ENCODE measurements around the gene PIP4K2A.

The PIP4K2A gene

DNA sequence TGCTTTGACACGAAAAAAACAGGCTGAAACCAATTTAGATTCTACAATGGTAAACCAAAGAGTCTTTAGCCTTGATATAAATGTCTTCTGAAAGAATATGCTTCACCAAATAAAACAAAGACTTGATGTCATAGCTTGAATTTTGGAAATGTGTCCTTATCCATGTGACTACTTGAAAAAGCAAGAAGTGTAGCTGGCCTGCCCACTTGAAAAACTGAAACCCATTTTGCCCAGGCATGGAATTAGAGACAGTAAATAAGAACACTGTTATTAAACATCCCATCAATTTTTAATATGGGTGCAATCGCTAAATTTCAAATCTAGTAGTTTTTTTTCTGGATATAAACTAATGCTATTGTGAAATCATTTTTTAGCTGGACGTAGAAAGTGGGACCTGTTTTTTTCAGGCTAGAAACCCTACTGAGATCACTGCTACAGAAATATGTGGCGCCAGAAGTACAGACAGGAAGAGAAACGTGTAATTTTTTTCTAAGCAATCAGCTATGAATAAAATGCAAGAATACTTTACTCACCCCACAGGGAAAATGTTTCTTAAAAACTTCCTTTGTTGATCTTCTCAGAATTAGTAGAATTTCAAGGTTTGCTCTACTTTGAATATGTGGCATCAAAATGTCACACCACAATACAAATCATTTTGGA, 56.7 kb downstream of the PIP4K2A start:
- H3K36me3 ChIP-seq (ENCODE audit: control insufficient read depth, insufficient read depth, low read length), result no peaks in the 10 kb centered on the region
- H3K9me3 ChIP-seq (ENCODE audit: control insufficient read depth, low read length), result no peaks in the 10 kb centered on the region
- no peak overlapping the region for H3K4me3 ChIP-seq (ENCODE audit: low read length)
- no peaks in the 10 kb centered on the region for H3K27me3 ChIP-seq (ENCODE audit: control insufficient read depth, insufficient read depth, low read length)
- peaks cover 9% of the 10 kb centered on the region for H3K4me1 ChIP-seq (ENCODE audit: control insufficient read depth, insufficient read depth, low read length)
- no peak overlapping the region for H3K9ac ChIP-seq (ENCODE audit: low read length)

DNA sequence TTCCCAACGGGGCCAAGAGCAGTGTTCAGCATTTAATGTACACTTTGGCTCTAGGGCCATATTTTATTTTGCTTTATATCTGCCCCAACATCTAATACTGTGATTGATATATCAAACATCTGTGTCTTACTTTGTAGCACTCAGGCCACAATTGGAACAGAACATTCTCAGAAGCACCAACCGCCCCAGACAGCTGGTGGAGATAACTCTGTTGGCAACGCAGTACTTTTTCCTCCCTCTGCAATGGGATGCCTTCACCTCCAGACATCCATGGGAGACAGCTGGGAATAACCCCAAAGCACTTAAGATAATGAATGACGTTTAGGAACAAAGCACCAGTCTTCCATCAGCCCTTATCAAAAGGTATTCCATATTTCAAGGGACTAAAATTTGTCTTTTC, 57.4 kb downstream of the PIP4K2A start:
- no peaks in the 10 kb centered on the region for H3K9me3 ChIP-seq (ENCODE audit: control insufficient read depth, low read length)
- H3K4me1 ChIP-seq (ENCODE audit: control insufficient read depth, insufficient read depth, low read length), result peaks cover 9% of the 10 kb centered on the region
- no peaks in the 10 kb centered on the region for H3K36me3 ChIP-seq (ENCODE audit: control insufficient read depth, insufficient read depth, low read length)
- no peaks in the 10 kb centered on the region for H3K27me3 ChIP-seq (ENCODE audit: control insufficient read depth, insufficient read depth, low read length)
- no peak overlapping the region for H3K9ac ChIP-seq (ENCODE audit: low read length)
- H3K4me3 ChIP-seq (ENCODE audit: low read length), result no peak overlapping the region

DNA sequence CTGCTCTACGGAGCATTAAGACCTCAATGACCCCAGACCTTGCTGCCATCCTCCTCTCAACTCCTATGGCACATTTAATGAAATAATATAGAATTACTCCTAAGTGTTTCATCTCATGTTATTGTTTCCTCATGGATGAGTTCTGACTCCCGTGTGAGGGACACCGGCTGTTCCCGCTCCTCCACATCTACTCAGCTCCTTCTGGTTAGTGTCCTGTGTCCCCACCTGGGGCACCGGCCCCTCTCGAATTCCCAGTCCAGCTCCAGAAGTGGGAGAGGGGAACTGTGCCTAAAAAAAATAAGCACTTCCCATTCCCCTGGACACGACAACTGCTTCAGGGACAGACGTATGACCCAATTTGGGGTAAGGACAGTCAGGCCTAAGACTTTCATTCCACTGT, 58.3 kb downstream of the PIP4K2A start:
- Histone ChIP-seq H3K4me3 (ENCODE audit: low read length) (no peak overlapping the region), H3K9me3 (ENCODE audit: control insufficient read depth, low read length) (no peaks in the 10 kb centered on the region), H3K27me3 (ENCODE audit: control insufficient read depth, insufficient read depth, low read length) (no peaks in the 10 kb centered on the region), H3K4me1 (ENCODE audit: control insufficient read depth, insufficient read depth, low read length) (peaks cover 9% of the 10 kb centered on the region), H3K36me3 (ENCODE audit: control insufficient read depth, insufficient read depth, low read length) (no peaks in the 10 kb centered on the region), H3K9ac (ENCODE audit: low read length) (no peak overlapping the region)

DNA sequence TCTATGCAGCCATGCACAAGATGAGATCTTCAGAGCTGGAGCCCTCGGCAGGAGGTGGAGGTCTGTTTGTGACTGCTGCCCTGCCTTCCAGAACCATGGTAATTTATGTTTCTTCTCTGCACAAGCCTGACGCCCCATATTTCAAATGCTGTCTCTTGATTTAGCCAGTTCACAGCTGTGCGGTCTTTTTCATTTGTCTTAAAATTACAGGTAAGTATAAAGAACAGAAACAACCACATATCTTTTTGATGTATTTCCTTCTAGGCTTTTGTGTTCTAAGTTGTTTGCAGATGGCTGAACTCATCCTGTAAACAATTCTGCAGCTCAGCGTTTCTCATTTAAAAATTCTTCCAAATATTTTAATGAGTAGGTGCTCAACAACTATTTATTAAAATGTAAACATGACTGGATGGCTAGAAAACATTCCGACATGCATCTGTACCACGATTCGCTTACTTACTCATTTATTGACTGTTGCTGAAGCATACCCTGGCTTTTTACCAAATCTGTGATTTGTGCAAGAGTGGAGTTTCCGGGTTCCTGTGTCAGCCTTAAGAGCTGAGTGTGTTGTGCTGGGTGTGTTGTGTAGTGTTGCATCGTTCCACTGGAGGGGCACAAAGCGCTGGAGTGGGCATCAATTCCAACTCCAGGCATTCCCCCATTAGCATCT, 58.9 kb downstream of the PIP4K2A start:
- Histone ChIP-seq H3K27me3 (ENCODE audit: control insufficient read depth, insufficient read depth, low read length) (no peaks in the 10 kb centered on the region), H3K4me1 (ENCODE audit: control insufficient read depth, insufficient read depth, low read length) (peaks cover 9% of the 10 kb centered on the region), H3K4me3 (ENCODE audit: low read length) (no peak overlapping the region), H3K36me3 (ENCODE audit: control insufficient read depth, insufficient read depth, low read length) (no peaks in the 10 kb centered on the region), H3K9ac (ENCODE audit: low read length) (no peak overlapping the region), H3K9me3 (ENCODE audit: control insufficient read depth, low read length) (no peaks in the 10 kb centered on the region)

DNA sequence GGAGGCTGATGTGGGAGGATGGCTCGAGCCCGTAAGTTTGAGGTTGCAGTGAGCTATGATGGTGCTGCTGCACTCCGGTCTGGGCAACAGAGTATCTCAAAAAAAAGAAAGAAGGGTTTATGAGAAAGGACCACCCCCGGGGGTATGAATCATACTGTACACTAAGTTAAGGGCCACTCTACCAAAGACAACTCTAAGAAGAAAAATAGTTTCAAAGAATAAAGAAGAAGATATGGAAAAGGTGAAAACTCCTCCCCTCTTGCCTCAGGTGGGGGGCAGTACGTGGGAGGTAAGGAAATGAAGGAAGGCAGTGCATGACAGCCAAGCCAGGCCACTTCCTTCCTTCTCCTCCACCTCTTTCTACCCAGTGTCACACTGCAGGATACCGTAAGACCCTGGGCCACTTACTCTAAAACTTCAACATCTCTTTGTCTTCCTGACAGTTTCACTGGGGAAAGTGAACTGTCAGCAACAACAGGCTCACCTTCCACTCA, 61.3 kb downstream of the PIP4K2A start:
- H3K9ac ChIP-seq (ENCODE audit: low read length), result no peak overlapping the region
- H3K9me3 ChIP-seq (ENCODE audit: control insufficient read depth, low read length), result no peaks in the 10 kb centered on the region
- H3K27me3 ChIP-seq (ENCODE audit: control insufficient read depth, insufficient read depth, low read length), result no peaks in the 10 kb centered on the region
- no peak overlapping the region for H3K4me3 ChIP-seq (ENCODE audit: low read length)
- no peaks in the 10 kb centered on the region for H3K36me3 ChIP-seq (ENCODE audit: control insufficient read depth, insufficient read depth, low read length)
- peaks cover 17% of the 10 kb centered on the region for H3K4me1 ChIP-seq (ENCODE audit: control insufficient read depth, insufficient read depth, low read length)

DNA sequence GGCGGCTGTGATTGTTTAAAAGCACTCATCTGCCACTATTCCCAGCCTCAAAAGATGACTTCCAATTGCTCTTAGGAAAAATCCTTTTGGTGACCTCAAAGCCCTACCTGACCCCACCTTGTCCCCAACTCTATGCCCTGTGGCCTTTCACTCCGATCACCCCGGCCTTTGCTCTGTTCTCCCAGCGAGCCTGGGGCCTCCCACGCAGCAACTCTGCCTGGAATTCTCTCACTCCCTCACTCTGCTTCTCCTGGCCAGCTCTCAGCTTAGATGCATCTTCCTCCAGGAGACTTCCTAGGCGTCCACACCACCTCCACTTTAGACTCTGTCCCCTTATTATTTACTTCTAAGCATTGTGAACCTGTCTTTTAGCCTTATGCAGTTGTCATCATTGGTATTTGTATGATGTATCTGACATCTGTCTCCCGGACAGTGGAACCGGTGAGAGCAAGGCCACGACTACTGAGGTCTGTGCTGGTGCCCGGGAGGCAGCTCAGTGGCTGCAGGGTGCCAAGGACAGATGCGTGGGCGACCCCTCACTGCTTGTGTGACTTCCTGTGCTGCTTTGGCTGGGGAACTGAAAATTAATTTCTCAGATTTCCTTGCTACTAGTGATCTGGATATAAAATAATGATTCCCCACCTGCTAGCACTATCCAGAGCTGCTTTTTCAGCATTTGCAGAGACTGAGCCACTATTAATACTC, 63.0 kb downstream of the PIP4K2A start:
- no peaks in the 10 kb centered on the region for H3K27me3 ChIP-seq (ENCODE audit: control insufficient read depth, insufficient read depth, low read length)
- no peaks in the 10 kb centered on the region for H3K9me3 ChIP-seq (ENCODE audit: control insufficient read depth, low read length)
- peaks cover 17% of the 10 kb centered on the region for H3K4me1 ChIP-seq (ENCODE audit: control insufficient read depth, insufficient read depth, low read length)
- no peak overlapping the region for H3K9ac ChIP-seq (ENCODE audit: low read length)
- H3K4me3 ChIP-seq (ENCODE audit: low read length), result no peak overlapping the region
- H3K36me3 ChIP-seq (ENCODE audit: control insufficient read depth, insufficient read depth, low read length), result no peaks in the 10 kb centered on the region

DNA sequence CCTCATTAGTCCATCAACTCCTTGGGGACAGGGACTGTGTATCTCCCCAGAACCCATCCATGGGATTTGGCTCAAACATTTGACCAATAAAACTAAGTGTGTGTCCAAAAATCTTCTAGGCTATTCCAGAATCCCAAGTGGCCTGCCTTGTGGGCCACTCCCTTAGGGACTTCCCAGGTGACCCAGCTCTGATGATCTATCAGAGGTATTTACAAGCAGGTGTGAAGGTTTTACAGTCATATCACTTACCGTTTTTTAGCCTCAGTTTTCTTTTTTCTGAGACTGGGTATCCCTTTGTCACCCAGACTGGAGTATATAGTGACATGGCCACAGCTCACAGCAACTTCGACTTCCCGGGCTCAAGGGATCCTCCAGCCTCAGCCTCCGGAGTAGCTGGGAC, 64.4 kb downstream of the PIP4K2A start:
- H3K9ac ChIP-seq (ENCODE audit: low read length), result no peak overlapping the region
- H3K9me3 ChIP-seq (ENCODE audit: control insufficient read depth, low read length), result no peaks in the 10 kb centered on the region
- no peaks in the 10 kb centered on the region for H3K27me3 ChIP-seq (ENCODE audit: control insufficient read depth, insufficient read depth, low read length)

DNA sequence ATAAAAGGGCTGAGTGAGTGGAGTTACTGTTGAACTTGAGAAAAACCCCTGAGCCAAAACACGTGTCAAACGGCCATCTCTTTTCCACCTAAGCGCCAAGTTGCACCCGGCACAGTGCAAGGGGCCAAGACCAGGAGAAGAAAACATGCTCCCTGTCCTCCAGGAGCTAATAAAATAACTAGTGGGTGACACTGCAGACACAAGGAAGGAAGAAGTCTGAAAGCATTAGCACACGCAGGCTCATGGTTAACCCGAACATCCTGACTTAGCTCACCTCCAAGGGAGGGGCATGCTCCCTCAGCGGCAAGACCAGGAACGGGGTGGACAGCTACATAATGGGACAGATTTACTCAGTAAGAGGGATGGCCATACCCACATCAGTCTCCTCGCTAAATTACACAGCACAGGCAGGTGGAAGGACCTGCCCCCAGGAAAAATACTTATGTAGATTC, 65.0 kb downstream of the PIP4K2A start:
- H3K27me3 ChIP-seq (ENCODE audit: control insufficient read depth, insufficient read depth, low read length), result no peaks in the 10 kb centered on the region
- peaks cover 8% of the 10 kb centered on the region for H3K4me1 ChIP-seq (ENCODE audit: control insufficient read depth, insufficient read depth, low read length)
- H3K4me3 ChIP-seq (ENCODE audit: low read length), result no peak overlapping the region
- no peak overlapping the region for H3K9ac ChIP-seq (ENCODE audit: low read length)
- no peaks in the 10 kb centered on the region for H3K36me3 ChIP-seq (ENCODE audit: control insufficient read depth, insufficient read depth, low read length)
- H3K9me3 ChIP-seq (ENCODE audit: control insufficient read depth, low read length), result no peaks in the 10 kb centered on the region

More for the DNA sequence above, 64.4 kb downstream of the PIP4K2A start:
- Histone ChIP-seq H3K36me3 (ENCODE audit: control insufficient read depth, insufficient read depth, low read length) (no peaks in the 10 kb centered on the region), H3K4me3 (ENCODE audit: low read length) (no peak overlapping the region), H3K4me1 (ENCODE audit: control insufficient read depth, insufficient read depth, low read length) (peaks cover 9% of the 10 kb centered on the region)

DNA sequence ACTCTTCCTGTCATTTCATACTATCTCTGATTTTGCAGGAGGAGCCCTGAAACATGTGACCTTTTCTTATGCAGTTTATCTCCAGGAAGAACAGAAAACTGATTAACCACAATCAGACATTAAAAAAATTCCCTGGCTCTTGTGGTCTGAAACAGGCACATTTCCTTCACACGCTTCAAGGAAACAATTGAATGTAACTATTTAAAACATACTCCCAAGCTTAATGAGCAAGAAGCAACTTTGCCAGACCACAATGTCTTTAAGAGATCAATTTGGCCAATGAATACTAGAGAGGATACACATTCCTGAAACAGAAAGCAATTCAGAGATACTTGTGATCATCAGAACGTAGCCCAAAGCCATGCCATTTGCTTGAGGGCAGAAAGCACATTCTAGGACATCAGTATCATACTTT, 65.8 kb downstream of the PIP4K2A start:
- H3K36me3 ChIP-seq (ENCODE audit: control insufficient read depth, insufficient read depth, low read length), result no peaks in the 10 kb centered on the region
- peaks cover 8% of the 10 kb centered on the region for H3K4me1 ChIP-seq (ENCODE audit: control insufficient read depth, insufficient read depth, low read length)
- no peaks in the 10 kb centered on the region for H3K9me3 ChIP-seq (ENCODE audit: control insufficient read depth, low read length)
- H3K27me3 ChIP-seq (ENCODE audit: control insufficient read depth, insufficient read depth, low read length), result no peaks in the 10 kb centered on the region
- no peak overlapping the region for H3K9ac ChIP-seq (ENCODE audit: low read length)
- no peak overlapping the region for H3K4me3 ChIP-seq (ENCODE audit: low read length)

DNA sequence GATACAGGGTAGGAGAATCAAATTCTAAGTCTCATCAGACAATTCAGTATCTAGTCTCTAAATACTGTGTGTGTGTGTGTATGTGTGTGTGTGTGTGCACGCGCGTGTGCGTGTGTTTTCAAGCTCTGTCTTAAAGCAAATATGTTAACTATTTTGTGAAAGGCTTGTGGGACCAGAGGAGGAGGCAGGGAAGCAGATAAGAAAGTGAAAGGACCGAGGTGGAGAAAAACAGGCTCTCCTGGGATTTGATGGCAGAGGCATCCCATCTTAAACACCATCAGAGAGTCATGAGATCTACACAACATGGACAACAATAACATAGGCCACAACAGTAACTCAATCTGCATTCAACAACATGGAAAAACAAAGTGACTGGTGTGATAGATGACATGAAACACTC, 67.1 kb downstream of the PIP4K2A start:
- H3K27me3 ChIP-seq (ENCODE audit: control insufficient read depth, insufficient read depth, low read length), result no peaks in the 10 kb centered on the region
- peaks cover 13% of the 10 kb centered on the region for H3K4me1 ChIP-seq (ENCODE audit: control insufficient read depth, insufficient read depth, low read length)
- H3K4me3 ChIP-seq (ENCODE audit: low read length), result no peak overlapping the region
- no peaks in the 10 kb centered on the region for H3K9me3 ChIP-seq (ENCODE audit: control insufficient read depth, low read length)
- H3K9ac ChIP-seq (ENCODE audit: low read length), result no peak overlapping the region
- H3K36me3 ChIP-seq (ENCODE audit: control insufficient read depth, insufficient read depth, low read length), result no peaks in the 10 kb centered on the region

DNA sequence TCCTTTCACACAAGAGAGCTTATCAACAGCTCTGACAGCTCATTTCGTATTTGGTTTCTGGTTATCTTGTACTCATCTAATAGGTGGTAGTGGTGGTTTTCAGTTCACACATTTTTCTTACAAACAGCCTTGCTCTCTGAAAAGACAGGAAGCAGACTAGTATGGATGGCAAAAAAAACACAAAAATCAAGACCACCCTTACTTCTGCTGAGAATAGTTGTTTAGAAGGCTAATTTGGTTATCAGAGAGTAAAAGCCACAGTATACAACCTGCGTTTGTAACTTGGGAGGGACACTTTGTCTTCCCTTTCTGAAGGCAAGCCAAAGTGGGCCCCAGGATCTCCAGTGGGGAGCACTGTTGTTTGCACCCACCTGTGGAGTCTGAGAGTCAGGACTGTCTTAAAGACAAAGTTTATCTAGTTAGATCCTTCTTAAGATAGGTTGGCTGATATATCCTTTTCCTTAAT, 68.0 kb downstream of the PIP4K2A start:
- Histone ChIP-seq H3K9me3 (ENCODE audit: control insufficient read depth, low read length) (no peaks in the 10 kb centered on the region), H3K27me3 (ENCODE audit: control insufficient read depth, insufficient read depth, low read length) (no peaks in the 10 kb centered on the region), H3K4me3 (ENCODE audit: low read length) (no peak overlapping the region), H3K36me3 (ENCODE audit: control insufficient read depth, insufficient read depth, low read length) (no peaks in the 10 kb centered on the region), H3K9ac (ENCODE audit: low read length) (no peak overlapping the region), H3K4me1 (ENCODE audit: control insufficient read depth, insufficient read depth, low read length) (peaks cover 13% of the 10 kb centered on the region)

DNA sequence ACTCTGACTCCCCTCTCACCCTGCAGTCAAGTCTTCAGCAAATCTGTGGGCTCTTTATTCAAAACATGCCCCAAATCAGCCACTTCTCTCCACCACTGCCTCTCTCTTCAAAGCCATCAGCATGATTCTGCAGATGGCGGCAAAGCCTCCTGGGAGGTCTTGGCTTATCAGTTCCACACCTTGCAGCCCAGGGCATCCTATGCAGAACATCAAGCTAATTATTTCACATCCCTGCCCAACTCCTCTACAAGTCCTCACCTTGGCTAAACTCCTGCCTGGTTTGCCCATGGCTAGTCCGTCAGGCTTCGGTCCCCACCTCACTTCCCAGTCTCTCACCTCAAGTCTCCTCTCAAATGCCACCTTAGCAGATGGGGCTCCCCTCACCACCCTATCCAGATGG, 70.2 kb downstream of the PIP4K2A start:
- H3K36me3 ChIP-seq (ENCODE audit: control insufficient read depth, insufficient read depth, low read length), result no peaks in the 10 kb centered on the region
- no peaks in the 10 kb centered on the region for H3K9me3 ChIP-seq (ENCODE audit: control insufficient read depth, low read length)
- H3K4me3 ChIP-seq (ENCODE audit: low read length), result no peak overlapping the region
- peaks cover 10% of the 10 kb centered on the region for H3K4me1 ChIP-seq (ENCODE audit: control insufficient read depth, insufficient read depth, low read length)
- no peaks in the 10 kb centered on the region for H3K27me3 ChIP-seq (ENCODE audit: control insufficient read depth, insufficient read depth, low read length)
- no peak overlapping the region for H3K9ac ChIP-seq (ENCODE audit: low read length)

Data from mucosa of stomach (tissue), 1 donor.